Mesenchymal stem cell (in vitro differentiated cells and primary cell): ENCODE measurements around the gene CFDP1.
A peak's percentile ranks its signal among the peaks of the same experiment; 100 is the strongest.

Experiments
- DNase-seq: peaks from one replicate; pipeline ENCODE4 v3.0.0-alpha.2; 2013
- H2AFZ ChIP-seq: one replicate; pipeline ENCODE4 v1.6.1; 2013; ENCODE audit warnings: low read depth, mild to moderate bottlenecking, control low read depth, inconsistent platforms, low read length, moderate library complexity
- H2AK5ac ChIP-seq: 2 replicates; pipeline ENCODE4 v1.6.1; 2013; ENCODE audit warnings: low read length, moderate library complexity, mild to moderate bottlenecking, inconsistent platforms; ENCODE audit not compliant: severe bottlenecking
- H2BK120ac ChIP-seq: one replicate; pipeline ENCODE4 v1.6.1; 2013; ENCODE audit warnings: low read depth, mild to moderate bottlenecking, inconsistent platforms, low read length, moderate library complexity
- H2BK12ac ChIP-seq, 2 experiments: one replicate each; pipeline ENCODE4 v1.6.1; 2013; ENCODE audit warnings: inconsistent platforms in 2 of 2, low read length in 2 of 2, mild to moderate bottlenecking in 2 of 2, moderate library complexity in 2 of 2, control low read depth in 1 of 2
- H2BK15ac ChIP-seq: one replicate; pipeline ENCODE4 v1.6.1; 2013; ENCODE audit warnings: mild to moderate bottlenecking, low read depth, inconsistent platforms; ENCODE audit not compliant: poor library complexity, severe bottlenecking
- H2BK5ac ChIP-seq: 2 replicates; pipeline ENCODE4 v1.6.1; 2013; ENCODE audit warnings: low read depth, mild to moderate bottlenecking, low read length, control low read depth, inconsistent platforms; ENCODE audit not compliant: poor library complexity, severe bottlenecking
- H3K14ac ChIP-seq, 2 experiments: one replicate each; pipeline ENCODE4 v1.6.1; 2013; ENCODE audit warnings: inconsistent platforms in 2 of 2, low read length in 2 of 2, control low read depth in 1 of 2, mild to moderate bottlenecking in 1 of 2, moderate library complexity in 1 of 2
- H3K18ac ChIP-seq, 2 experiments: one replicate each; pipeline ENCODE4 v1.6.1; 2013; ENCODE audit warnings: inconsistent platforms in 2 of 2, low read length in 2 of 2, control low read depth in 1 of 2, low read depth in 1 of 2, mild to moderate bottlenecking in 1 of 2
- H3K23ac ChIP-seq, 2 experiments: one replicate each; pipeline ENCODE4 v1.6.1; 2013; ENCODE audit warnings: inconsistent platforms in 2 of 2, low read length in 2 of 2, mild to moderate bottlenecking in 2 of 2, moderate library complexity in 2 of 2, control low read depth in 1 of 2
- H3K27ac ChIP-seq: 2 replicates; pipeline ENCODE4 v1.5.1; 2013; ENCODE audit warnings: mild to moderate bottlenecking, moderate library complexity, low read length, control low read depth, inconsistent platforms; ENCODE audit not compliant: poor library complexity, severe bottlenecking
- H3K27me3 ChIP-seq, 2 experiments: 2 replicates each; pipeline versions ENCODE4 v1.6.1 to v1.7.0; 2013; ENCODE audit warnings: low read length in 2 of 2, mild to moderate bottlenecking in 2 of 2, moderate library complexity in 2 of 2, control low read depth in 1 of 2, inconsistent platforms in 1 of 2; ENCODE audit not compliant: control insufficient read depth in 1 of 2, insufficient read depth in 1 of 2
- H3K36me3 ChIP-seq, 2 experiments: 2 replicates each; pipeline versions ENCODE4 v1.6.1 to v1.7.0; 2013; ENCODE audit warnings: low read length in 2 of 2, control low read depth in 1 of 2, inconsistent platforms in 1 of 2, low read depth in 1 of 2, mild to moderate bottlenecking in 1 of 2; ENCODE audit not compliant: insufficient read depth in 2 of 2, control insufficient read depth in 1 of 2
- H3K4ac ChIP-seq, 2 experiments: one replicate each; pipeline ENCODE4 v1.6.1; 2013; ENCODE audit warnings: inconsistent platforms in 2 of 2, low read length in 2 of 2, mild to moderate bottlenecking in 2 of 2, moderate library complexity in 2 of 2, control low read depth in 1 of 2, low read depth in 1 of 2
- H3K4me1 ChIP-seq: 2 replicates; pipeline ENCODE4 v1.6.1; 2013; ENCODE audit warnings: low read depth, low read length, control low read depth; ENCODE audit not compliant: control insufficient read depth, insufficient read depth
- H3K4me2 ChIP-seq: 2 replicates; pipeline ENCODE4 v1.6.1; 2013; ENCODE audit warnings: low read length, mild to moderate bottlenecking, inconsistent platforms; ENCODE audit not compliant: poor library complexity, severe bottlenecking
- H3K4me3 ChIP-seq, 2 experiments: 2 replicates each; pipeline versions ENCODE4 v1.5.1 to v1.7.0; 2013; ENCODE audit warnings: low read length in 2 of 2, mild to moderate bottlenecking in 2 of 2, control low read depth in 1 of 2, low read depth in 1 of 2; ENCODE audit not compliant: insufficient read depth in 1 of 2
- H3K79me1 ChIP-seq: replicated peaks from 2 replicates; pipeline ENCODE4 v1.6.1; 2013; ENCODE audit warnings: mild to moderate bottlenecking, control low read depth, low read length, inconsistent platforms; ENCODE audit not compliant: poor library complexity, severe bottlenecking
- H3K9ac ChIP-seq: 2 replicates; pipeline ENCODE4 v1.7.0; 2013; ENCODE audit warnings: mild to moderate bottlenecking, low read length, moderate library complexity
- H3K9me3 ChIP-seq: 2 replicates; pipeline ENCODE4 v1.7.0; 2013; ENCODE audit warnings: mild to moderate bottlenecking, low read length; ENCODE audit not compliant: control insufficient read depth
- H4K8ac ChIP-seq: one replicate; pipeline ENCODE4 v1.6.1; 2013; ENCODE audit warnings: inconsistent platforms, mild to moderate bottlenecking, low read length, moderate library complexity
- H4K91ac ChIP-seq: one replicate; pipeline ENCODE4 v1.6.1; 2013; ENCODE audit warnings: mild to moderate bottlenecking, low read length, inconsistent platforms
- WGBS: methylation state at CpG from one replicate; pipeline ENCODE4 v1.1.7; 2013; ENCODE audit warnings: mixed read lengths; 5-methylcytosine and 5-hydroxymethylcytosine counted together

The CFDP1 gene

DNA sequence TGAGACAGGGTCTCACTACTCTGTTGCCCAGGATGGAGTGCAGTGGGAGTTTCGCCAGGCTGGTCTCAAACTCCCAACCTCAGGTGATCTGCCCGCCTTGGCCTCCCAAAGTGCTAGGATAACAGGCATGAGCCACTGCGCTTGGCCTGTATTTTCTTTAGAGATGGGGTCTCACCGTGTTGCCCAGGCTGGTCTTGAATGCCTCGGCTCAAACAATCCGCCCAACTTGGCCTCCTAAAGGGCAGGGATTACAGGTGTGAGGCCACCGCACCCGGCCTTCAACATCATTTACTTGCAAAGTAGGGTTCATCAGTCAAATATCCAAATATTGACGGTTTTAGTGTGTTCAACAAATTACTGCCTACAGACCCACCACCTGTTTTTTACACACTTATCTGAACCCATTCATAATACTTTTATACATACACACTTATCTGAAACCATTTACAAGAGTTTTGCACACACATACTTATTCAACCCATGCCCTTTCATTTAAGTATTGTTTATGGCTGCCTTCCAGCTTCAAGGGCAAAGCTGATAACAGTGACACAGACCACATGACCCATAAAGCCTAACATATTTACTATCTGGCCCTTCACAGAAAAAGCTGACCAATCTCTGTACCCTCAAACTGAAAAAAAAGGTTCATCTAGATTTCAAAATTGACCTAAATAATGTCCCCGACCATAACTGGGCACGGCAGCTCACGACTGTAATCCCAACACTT, 19.3 kb upstream of the CFDP1 start:
- Histone ChIP-seq H4K8ac (no peak overlapping the region), H3K23ac (no peak overlapping the region), H2BK5ac (no peak overlapping the region), H2AK5ac (peak overlapping the region; percentile 26), H3K4me2 (no peak overlapping the region), H3K9ac (no peak overlapping the region), H3K9me3 (no peaks in the 10 kb centered on the region), H2BK15ac (no peak overlapping the region), H2BK12ac (no peak overlapping the region), H3K27ac (no peak overlapping the region), H3K36me3 (peaks cover 15 to 25% of the 10 kb centered on the region in 2 experiments), H3K4me1 (peaks cover 15% of the 10 kb centered on the region), H3K79me1 (peaks cover 29% of the 10 kb centered on the region), H2BK120ac (no peak overlapping the region), H3K18ac (no peak overlapping the region), H2AFZ (no peak overlapping the region), H3K27me3 (no peaks in the 10 kb centered on the region), H3K14ac (no peak overlapping the region), H3K4me3 (no peak overlapping the region), H3K4ac (no peak overlapping the region), H4K91ac (no peak overlapping the region)
- no peak for DNase-seq
- WGBS = 95% methylated on average over 12 of the region's 12 CpGs

DNA sequence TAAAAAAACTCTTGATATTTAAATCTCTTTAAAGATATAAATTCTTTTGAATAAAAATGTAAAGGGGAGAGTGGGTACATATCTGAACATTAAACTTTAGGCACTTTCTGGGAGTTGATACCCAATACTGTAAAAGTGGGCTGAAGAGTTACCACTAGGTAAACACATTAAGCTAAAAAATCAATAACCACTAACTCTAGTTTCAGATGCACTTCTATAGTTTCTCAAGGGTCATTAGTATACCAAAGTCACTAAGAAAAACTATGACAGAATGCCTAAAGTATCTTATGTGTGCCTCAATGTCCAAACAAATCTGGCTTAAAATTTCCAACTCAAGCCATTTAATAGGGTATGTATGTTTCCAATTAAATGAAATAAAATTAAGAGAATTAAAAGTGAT, 13.1 kb upstream of the CFDP1 start:
- Histone ChIP-seq H4K8ac (no peak overlapping the region), H2BK15ac (no peak overlapping the region), H3K27ac (no peak overlapping the region), H3K36me3 (peaks cover 16 to 37% of the 10 kb centered on the region in 2 experiments), H3K14ac (no peak overlapping the region), H3K18ac (no peak overlapping the region), H3K23ac (no peak overlapping the region), H2AK5ac (no peak overlapping the region), H3K4me1 (no peaks in the 10 kb centered on the region), H4K91ac (no peak overlapping the region), H2BK12ac (no peak overlapping the region), H3K4ac (no peak overlapping the region), H3K4me2 (no peak overlapping the region), H3K27me3 (no peaks in the 10 kb centered on the region), H3K9ac (no peak overlapping the region), H3K9me3 (no peaks in the 10 kb centered on the region), H2BK5ac (no peak overlapping the region), H3K79me1 (peaks cover 24% of the 10 kb centered on the region), H3K4me3 (no peak overlapping the region), H2AFZ (no peak overlapping the region), H2BK120ac (no peak overlapping the region)
- no peak for DNase-seq

DNA sequence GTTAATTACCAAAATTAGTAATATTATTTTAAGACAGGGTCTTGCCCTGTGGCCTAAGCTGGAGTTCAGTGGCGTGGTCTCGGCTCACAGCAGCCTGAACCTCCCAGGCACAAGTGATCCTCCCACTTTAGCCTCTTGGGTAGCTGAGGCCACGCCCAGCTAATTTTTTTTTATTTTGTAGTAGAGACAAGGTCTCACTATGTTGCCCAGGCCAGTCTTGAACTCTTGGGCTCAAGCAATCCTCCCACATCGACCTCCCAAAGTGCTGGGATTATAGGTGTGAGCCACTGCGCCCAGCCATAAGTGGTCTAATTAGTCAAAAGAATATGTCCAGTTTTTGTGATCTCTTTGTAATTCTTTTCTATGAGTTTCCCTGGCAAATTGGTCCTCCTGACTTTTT, 12.0 kb upstream of the CFDP1 start:
- Histone ChIP-seq H2BK12ac (no peak overlapping the region), H2BK120ac (no peak overlapping the region), H4K91ac (no peak overlapping the region), H4K8ac (no peak overlapping the region), H3K4me3 (no peak overlapping the region), H3K27me3 (no peaks in the 10 kb centered on the region), H3K18ac (no peak overlapping the region), H3K9ac (no peak overlapping the region), H3K27ac (no peak overlapping the region), H2AK5ac (no peak overlapping the region), H3K9me3 (no peaks in the 10 kb centered on the region), H3K4me2 (no peak overlapping the region), H3K36me3 (peaks cover 14 to 30% of the 10 kb centered on the region in 2 experiments), H3K14ac (no peak overlapping the region), H3K4ac (no peak overlapping the region), H3K4me1 (no peaks in the 10 kb centered on the region), H3K79me1 (peaks cover 19% of the 10 kb centered on the region), H2BK5ac (no peak overlapping the region), H3K23ac (no peak overlapping the region), H2AFZ (no peak overlapping the region), H2BK15ac (no peak overlapping the region)
- 87% methylated on average over 3 of the region's 5 CpGs for WGBS
- no peak for DNase-seq

DNA sequence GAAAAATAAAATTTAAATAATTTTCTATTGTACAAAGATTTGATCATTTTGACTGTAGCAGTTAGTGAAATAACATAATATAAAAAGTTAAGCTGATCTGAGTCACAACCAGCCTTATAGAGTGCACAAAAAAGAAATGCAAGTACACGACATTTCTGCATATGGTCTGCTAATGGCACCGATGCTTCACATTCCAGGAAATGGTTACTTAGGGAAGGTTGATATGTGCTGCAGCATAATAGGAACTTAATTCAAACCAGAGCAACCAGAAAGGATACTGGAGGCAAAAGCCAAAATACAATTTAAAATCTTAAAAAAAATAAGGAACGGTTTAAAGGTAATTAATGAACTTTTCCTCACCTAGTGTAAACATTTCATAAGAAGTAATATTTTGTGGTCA, 10.0 kb upstream of the CFDP1 start:
- H2BK5ac ChIP-seq = no peak overlapping the region
- no peak overlapping the region for H4K8ac ChIP-seq
- no peak overlapping the region for H3K9ac ChIP-seq
- DNase-seq = peak; percentile 34
- no peaks in the 10 kb centered on the region for H3K4me1 ChIP-seq
- H3K23ac ChIP-seq = no peak overlapping the region
- H2BK120ac ChIP-seq = no peak overlapping the region
- H3K27me3 ChIP-seq = no peaks in the 10 kb centered on the region
- no peak overlapping the region for H3K4ac ChIP-seq
- peaks cover 11% of the 10 kb centered on the region for H3K79me1 ChIP-seq
- H3K9me3 ChIP-seq = no peaks in the 10 kb centered on the region
- no peak overlapping the region for H2BK15ac ChIP-seq
- H3K18ac ChIP-seq = no peak overlapping the region
- no peak overlapping the region for H2BK12ac ChIP-seq
- H2AFZ ChIP-seq = no peak overlapping the region
- no peak overlapping the region for H2AK5ac ChIP-seq
- no peak overlapping the region for H3K4me3 ChIP-seq
- no CpG with 5 or more reads among the region's 3 CpGs for WGBS
- H3K27ac ChIP-seq = no peak overlapping the region
- H3K14ac ChIP-seq = no peak overlapping the region
- peaks cover 9 to 18% of the 10 kb centered on the region in 2 experiments for H3K36me3 ChIP-seq
- no peak overlapping the region for H4K91ac ChIP-seq
- H3K4me2 ChIP-seq = no peak overlapping the region
